Keratinocyte (primary cell): Measurements from ENCODE around the gene PHF10. TPM values are rescaled to one million over a fixed set of nuclear protein-coding genes. Genes with fewer than 3 reads are reported as not detected.

Experiments
- DNase-seq: peaks from one replicate; pipeline ENCODE4 v3.0.0-alpha.2; 2011; ENCODE audit warnings: low read depth, missing footprints, low spot score
- FAIRE-seq: peaks from 2 replicates; lab custom pipeline; 2011; peaks lifted over from hg19 to GRCh38; lab: Jason Lieb, UNC
- H2AFZ ChIP-seq: 2 replicates; pipeline ENCODE4 v1.6.0; 2012; ENCODE audit warnings: low read length, control low read depth, inconsistent platforms; ENCODE audit not compliant: control insufficient read depth
- H3K27ac ChIP-seq: 2 replicates; pipeline ENCODE4 v1.5.1; 2011; ENCODE audit warnings: low read length; ENCODE audit not compliant: control insufficient read depth, insufficient read depth
- H3K27me3 ChIP-seq: 3 replicates; pipeline ENCODE4 v1.6.0; 2011; ENCODE audit warnings: low read length; ENCODE audit not compliant: control insufficient read depth, insufficient read depth; ENCODE audit errors: extremely low read depth
- H3K36me3 ChIP-seq, 2 experiments: 2 replicates in 1 of 2; 3 replicates in 1 of 2; pipeline ENCODE4 v1.5.1; 2011; ENCODE audit warnings: low read length in 2 of 2, mild to moderate bottlenecking in 1 of 2; ENCODE audit not compliant: control insufficient read depth in 2 of 2, insufficient read depth in 2 of 2; ENCODE audit errors: extremely low read depth in 1 of 2
- H3K4me1 ChIP-seq: 3 replicates; pipeline ENCODE4 v1.5.1; 2011; ENCODE audit warnings: low read length; ENCODE audit not compliant: control insufficient read depth, insufficient read depth; ENCODE audit errors: extremely low read depth
- H3K4me2 ChIP-seq: 3 replicates; pipeline ENCODE4 v1.6.0; 2011; ENCODE audit warnings: low read depth, low read length; ENCODE audit not compliant: control insufficient read depth, insufficient read depth; ENCODE audit errors: extremely low read depth
- H3K4me3 ChIP-seq, 3 experiments: fragments of 200-600 bp in 1 of 3; sonication (generic) in 1 of 3; 2 replicates in 2 of 3; 3 replicates in 1 of 3; pipeline ENCODE4 v1.5.1; 2011 to 2016; ENCODE audit warnings: low read length in 3 of 3, mild to moderate bottlenecking in 3 of 3, control low read depth in 2 of 3, inconsistent platforms in 1 of 3, low read depth in 1 of 3, mixed read lengths in 1 of 3, mixed run types in 1 of 3, moderate library complexity in 1 of 3; ENCODE audit not compliant: control insufficient read depth in 2 of 3, insufficient read depth in 2 of 3; ENCODE audit errors: extremely low read depth in 1 of 3
- H3K79me2 ChIP-seq: 2 replicates; pipeline ENCODE4 v1.6.0; 2012; ENCODE audit warnings: low read length; ENCODE audit not compliant: control insufficient read depth, insufficient read depth
- H3K9ac ChIP-seq: 3 replicates; pipeline ENCODE4 v1.6.0; 2011; ENCODE audit warnings: low read length; ENCODE audit not compliant: control insufficient read depth, insufficient read depth; ENCODE audit errors: extremely low read depth
- H3K9me1 ChIP-seq: 3 replicates; pipeline ENCODE4 v1.6.0; 2011; ENCODE audit warnings: low read length; ENCODE audit not compliant: control insufficient read depth, insufficient read depth; ENCODE audit errors: extremely low read depth
- H3K9me3 ChIP-seq: 2 replicates; pipeline ENCODE4 v1.5.1; 2012; ENCODE audit warnings: low read depth, low read length; ENCODE audit not compliant: control insufficient read depth
- H4K20me1 ChIP-seq: 3 replicates; pipeline ENCODE4 v1.6.0; 2011; ENCODE audit warnings: low read length; ENCODE audit not compliant: control insufficient read depth, insufficient read depth; ENCODE audit errors: extremely low read depth
- CTCF ChIP-seq, 3 experiments: IDR thresholded peaks in 1 of 3; conservative IDR thresholded peaks in 1 of 3; optimal IDR thresholded peaks in 1 of 3; 2 replicates in 2 of 3; 3 replicates in 1 of 3; pipeline versions ENCODE3 to v1.5.1; 2011; ENCODE audit warnings: low read length in 3 of 3, mild to moderate bottlenecking in 3 of 3, moderate library complexity in 2 of 3, control low read depth in 1 of 3, inconsistent platforms in 1 of 3; ENCODE audit not compliant: insufficient read depth in 2 of 3; ENCODE audit errors: extremely low read depth in 1 of 3
- EZH2 ChIP-seq: IDR thresholded peaks from one replicate; pipeline ENCODE4 v1.6.1; 2012; ENCODE audit warnings: inconsistent platforms, mild to moderate bottlenecking, low read length, moderate library complexity
- dilution Hi-C: fragments of 300-500 bp; cut with MboI; formaldehyde crosslinking; loops from one replicate; pipeline ENCODE4 v1.7.0; 2020; ENCODE audit warnings: low sequenced_read_pairs; ENCODE audit not compliant: extremely low pct_ligation_motif_present
- polyA plus RNA-seq, 5 experiments: library from polyadenylated mRNA; depleted of rRNA in 3 of 5; stranded (reverse) in 3 of 5; stranded (forward) in 1 of 5; unstranded in 1 of 5; fragments of >200 nt; gene quantifications; 1 replicate in 1 of 5; 2 replicates in 3 of 5; 3 replicates in 1 of 5; pipeline versions ENCODE4 v1.2.1 to v1.2.3, GENCODE V29; 2011 to 2012; ENCODE audit warnings: missing spikeins in 2 of 5, low read depth in 1 of 5, low replicate concordance in 1 of 5

The PHF10 gene
- polyA plus RNA-seq, 1 donor (not counting 4 experiments of a cell fraction or from before 2014, with no cell fraction given), result 14.5 TPM

GRCh38 chr6:169678342-169678741 is 46.0 kb downstream of the PHF10 start:
- no peaks in the 10 kb centered on the region for H3K27me3 ChIP-seq
- H2AFZ ChIP-seq, result no peak overlapping the region
- no peaks in the 10 kb centered on the region for H3K4me1 ChIP-seq
- no peak overlapping the region for H3K27ac ChIP-seq
- no peak overlapping the region for H3K9ac ChIP-seq
- dilution Hi-C loops, result no loop called here
- H3K4me3 ChIP-seq, result no peak overlapping the region
- peaks cover 6% of the 10 kb centered on the region in 2 experiments for H3K36me3 ChIP-seq
- DNase-seq (no peak), FAIRE-seq (no peak)
- no peak overlapping the region for H3K4me2 ChIP-seq
- H3K9me3 ChIP-seq, result no peaks in the 10 kb centered on the region
- TF ChIP-seq CTCF (optimal IDR thresholded peaks at IDR 0.05 in 1 of 3, IDR thresholded peaks at IDR 0.05 in 1 of 3, conservative IDR thresholded peaks at IDR 0.05 in 1 of 3; ENCODE audit: extremely low read depth in 1 of 3, insufficient read depth in 2 of 3, low read length in 3 of 3) (no peak), EZH2 (no peak)
- peaks cover 3% of the 10 kb centered on the region for H3K79me2 ChIP-seq
- no peaks in the 10 kb centered on the region for H4K20me1 ChIP-seq
- no peaks in the 10 kb centered on the region for H3K9me1 ChIP-seq

GRCh38 chr6:169677096-169677495 is 47.2 kb downstream of the PHF10 start:
- H3K27ac ChIP-seq, result no peak overlapping the region
- FAIRE-seq (peak; percentile 41), DNase-seq (no peak)
- no peak overlapping the region for H2AFZ ChIP-seq
- H3K4me2 ChIP-seq, result no peak overlapping the region
- H3K4me1 ChIP-seq, result no peaks in the 10 kb centered on the region
- no peak overlapping the region for H3K4me3 ChIP-seq
- no peaks in the 10 kb centered on the region for H3K27me3 ChIP-seq
- TF ChIP-seq CTCF (optimal IDR thresholded peaks at IDR 0.05 in 1 of 3, IDR thresholded peaks at IDR 0.05 in 1 of 3, conservative IDR thresholded peaks at IDR 0.05 in 1 of 3; ENCODE audit: extremely low read depth in 1 of 3, insufficient read depth in 2 of 3, low read length in 3 of 3) (no peak), EZH2 (no peak)
- H3K9ac ChIP-seq, result no peak overlapping the region
- no peaks in the 10 kb centered on the region for H3K9me1 ChIP-seq
- dilution Hi-C loops, result no loop called here
- H3K9me3 ChIP-seq, result no peaks in the 10 kb centered on the region
- H3K79me2 ChIP-seq, result peaks cover under 1% of the 10 kb centered on the region
- H4K20me1 ChIP-seq, result no peaks in the 10 kb centered on the region
- peaks cover 5 to 7% of the 10 kb centered on the region in 2 experiments for H3K36me3 ChIP-seq
